Ectodermal cell (in vitro differentiated cells): ENCODE data around the gene CCDC102A.
A peak's percentile ranks its signal among the peaks of the same experiment; 100 is the strongest.

ENCODE experiments used
- H3K27ac ChIP-seq: 2 replicates; pipeline ENCODE4 v1.7.0; 2013; ENCODE audit warnings: mild to moderate bottlenecking, low read depth, low read length; ENCODE audit not compliant: insufficient read depth, poor library complexity, severe bottlenecking
- H3K27me3 ChIP-seq: 2 replicates; pipeline ENCODE4 v1.7.0; 2013; ENCODE audit warnings: mild to moderate bottlenecking, low read length; ENCODE audit not compliant: insufficient read depth, control insufficient read depth, poor library complexity, severe bottlenecking
- H3K36me3 ChIP-seq: one replicate; pipeline ENCODE4 v1.7.0; 2013; ENCODE audit warnings: low read length; ENCODE audit not compliant: control insufficient read depth, insufficient read depth
- H3K4me1 ChIP-seq: one replicate; pipeline ENCODE4 v1.7.0; 2013; ENCODE audit warnings: low read length; ENCODE audit not compliant: control insufficient read depth, insufficient read depth
- H3K4me3 ChIP-seq: 2 replicates; pipeline ENCODE4 v1.7.0; 2013; ENCODE audit warnings: low read depth, low read length, control low read depth; ENCODE audit not compliant: insufficient read depth
- H3K9me3 ChIP-seq: 2 replicates; pipeline ENCODE4 v1.7.0; 2013; ENCODE audit warnings: mild to moderate bottlenecking, low read length, moderate library complexity; ENCODE audit not compliant: control insufficient read depth
- WGBS, 2 experiments: methylation state at CpG; one replicate each; pipeline ENCODE4 v1.1.7; 2013; ENCODE audit warnings: missing lambda C conversion rate in 2 of 2; 5-methylcytosine and 5-hydroxymethylcytosine counted together

The CCDC102A gene

GRCh38 chr16:57472665-57473060, 63.7 kb downstream of the CCDC102A start:
- WGBS, 2 experiments: 61 to 78% methylated on average over 3 to 4 of the region's 4 CpGs

GRCh38 chr16:57471852-57472664, 64.3 kb downstream of the CCDC102A start:
- H3K27me3 ChIP-seq: no peaks in the 10 kb centered on the region
- no peak overlapping the region for H3K4me3 ChIP-seq
- H3K27ac ChIP-seq: no peak overlapping the region
- H3K4me1 ChIP-seq: peaks cover 16% of the 10 kb centered on the region
- no peaks in the 10 kb centered on the region for H3K9me3 ChIP-seq
- 46 to 49% methylated on average over 10 of the region's 10 CpGs for WGBS, 2 experiments
- peaks cover 19% of the 10 kb centered on the region for H3K36me3 ChIP-seq

More at GRCh38 chr16:57472665-57473060, 63.7 kb downstream of the CCDC102A start:
- Histone ChIP-seq H3K27me3 (no peaks in the 10 kb centered on the region), H3K27ac (no peak overlapping the region), H3K4me1 (peaks cover 22% of the 10 kb centered on the region), H3K9me3 (no peaks in the 10 kb centered on the region), H3K36me3 (peaks cover 19% of the 10 kb centered on the region), H3K4me3 (no peak overlapping the region)

- Histone ChIP-seq H3K27me3 (no peaks in the 10 kb centered on the region), H3K4me1 (peaks cover 7% of the 10 kb centered on the region), H3K4me3 (no peak overlapping the region), H3K36me3 (peaks cover 21% of the 10 kb centered on the region), H3K27ac (no peak overlapping the region), H3K9me3 (no peaks in the 10 kb centered on the region)
- WGBS, 2 experiments: 92 to 96% methylated on average over 1 of the region's 1 CpG
Observed at GRCh38 chr16:57471209-57471608, 65.2 kb downstream of the CCDC102A start.

- WGBS, 2 experiments: 88 to 89% methylated on average over 6 of the region's 6 CpGs
- peaks cover 26% of the 10 kb centered on the region for H3K36me3 ChIP-seq
Observed at GRCh38 chr16:57470711-57471110, 65.7 kb downstream of the CCDC102A start.

GRCh38 chr16:57469917-57470470, 66.4 kb downstream of the CCDC102A start:
- H3K27ac ChIP-seq: no peak overlapping the region
- peaks cover 27% of the 10 kb centered on the region for H3K36me3 ChIP-seq
- no peaks in the 10 kb centered on the region for H3K9me3 ChIP-seq
- H3K4me3 ChIP-seq: no peak overlapping the region
- no peaks in the 10 kb centered on the region for H3K27me3 ChIP-seq
- peaks cover 5% of the 10 kb centered on the region for H3K4me1 ChIP-seq
- 93 to 94% methylated on average over 9 of the region's 9 CpGs for WGBS, 2 experiments

More at GRCh38 chr16:57470711-57471110, 65.7 kb downstream of the CCDC102A start:
- no peaks in the 10 kb centered on the region for H3K9me3 ChIP-seq
- no peak overlapping the region for H3K4me3 ChIP-seq
- no peak overlapping the region for H3K27ac ChIP-seq
- H3K27me3 ChIP-seq: no peaks in the 10 kb centered on the region
- peaks cover 5% of the 10 kb centered on the region for H3K4me1 ChIP-seq

GRCh38 chr16:57469046-57469445, 67.3 kb downstream of the CCDC102A start:
- peaks cover 5% of the 10 kb centered on the region for H3K4me1 ChIP-seq
- no peaks in the 10 kb centered on the region for H3K9me3 ChIP-seq
- no peak overlapping the region for H3K27ac ChIP-seq
- H3K36me3 ChIP-seq: peaks cover 30% of the 10 kb centered on the region
- H3K4me3 ChIP-seq: no peak overlapping the region
- no peaks in the 10 kb centered on the region for H3K27me3 ChIP-seq
- 95 to 97% methylated on average over 11 of the region's 11 CpGs for WGBS, 2 experiments

- no peak overlapping the region for H3K4me3 ChIP-seq
- 92 to 99% methylated on average over 2 of the region's 2 CpGs for WGBS, 2 experiments
- H3K9me3 ChIP-seq: no peaks in the 10 kb centered on the region
- no peak overlapping the region for H3K27ac ChIP-seq
- H3K27me3 ChIP-seq: no peaks in the 10 kb centered on the region
- H3K4me1 ChIP-seq: peaks cover 6% of the 10 kb centered on the region
- peaks cover 31% of the 10 kb centered on the region for H3K36me3 ChIP-seq
Observed at GRCh38 chr16:57468346-57468745, 68.0 kb downstream of the CCDC102A start.

GRCh38 chr16:57464523-57464922, 71.8 kb downstream of the CCDC102A start:
- peaks cover 3% of the 10 kb centered on the region for H3K4me1 ChIP-seq
- H3K4me3 ChIP-seq: no peak overlapping the region
- WGBS, 2 experiments: 100% methylated on average over 1 of the region's 2 CpGs
- no peaks in the 10 kb centered on the region for H3K9me3 ChIP-seq
- H3K36me3 ChIP-seq: peaks cover 21% of the 10 kb centered on the region
- H3K27ac ChIP-seq: no peak overlapping the region
- H3K27me3 ChIP-seq: no peaks in the 10 kb centered on the region

- H3K4me1 ChIP-seq: peaks cover 3% of the 10 kb centered on the region
- 2% methylated on average over 14 to 16 of the region's 16 CpGs for WGBS, 2 experiments
- H3K27me3 ChIP-seq: no peaks in the 10 kb centered on the region
- H3K27ac ChIP-seq: no peak overlapping the region
- H3K36me3 ChIP-seq: peaks cover 22% of the 10 kb centered on the region
- H3K9me3 ChIP-seq: no peaks in the 10 kb centered on the region
- H3K4me3 ChIP-seq: peak overlapping the region; percentile 62
Observed at GRCh38 chr16:57462978-57463362, 73.4 kb downstream of the CCDC102A start.

- Histone ChIP-seq H3K4me1 (peaks cover 3% of the 10 kb centered on the region), H3K4me3 (peak within 1 kb of the TSS; percentile 62), H3K27me3 (no peaks in the 10 kb centered on the region), H3K9me3 (no peaks in the 10 kb centered on the region), H3K27ac (no peak within 1 kb of the TSS), H3K36me3 (peaks cover 24% of the 10 kb centered on the region)
- WGBS, 2 experiments: 5 to 6% methylated on average over 47 of the region's 47 CpGs
Observed at GRCh38 chr16:57462209-57462977, 74.0 kb downstream of the CCDC102A start, which contains the start of gene POLR2C. Gene POLR2C, plus strand, starts transcription at chr16:57462679. Its CDS starts 46 bp downstream, at chr16:57462725.
